Upper lobe of left lung (tissue), 4 donors: Measurements from ENCODE around the gene PTPRG.

Experiments
- CTCF ChIP-seq, 6 experiments: fragments of 450-650 bp in 4 of 6; fragments of 200-600 bp in 2 of 6; sonication (generic) in 2 of 6; IDR thresholded peaks; one replicate each; pipeline ENCODE4 v1.5.1; 2016 to 2019; ENCODE audit warnings: antibody characterized with exemption in 6 of 6
- EP300 ChIP-seq, 4 donors: sonication (generic); formaldehyde crosslinking; IDR thresholded peaks; one replicate each; pipeline ENCODE4 v1.5.1; 2017; ENCODE audit warnings: antibody characterized with exemption in 4 of 4, control low read depth in 2 of 4
- POLR2A ChIP-seq, 4 donors: fragments of 450-650 bp; IDR thresholded peaks; one replicate each; pipeline ENCODE4 v1.5.1; 2016 to 2017; ENCODE audit warnings: antibody characterized with exemption in 4 of 4, mild to moderate bottlenecking in 2 of 4
- POLR2AphosphoS5 ChIP-seq, 2 donors: sonication (generic); formaldehyde crosslinking; IDR thresholded peaks; one replicate each; pipeline ENCODE4 v1.5.1; 2017; ENCODE audit warnings: antibody characterized with exemption in 2 of 2

GRCh38 chr3:61889259-61889658 lies 327.9 kb downstream of the PTPRG start:
- no peak for TF ChIP-seq CTCF (IDR thresholded peaks at IDR 0.05)
- TF ChIP-seq POLR2A (IDR thresholded peaks at IDR 0.05) = no peak
- no peak for TF ChIP-seq POLR2AphosphoS5 (IDR thresholded peaks at IDR 0.05)
- no peak for TF ChIP-seq EP300 (IDR thresholded peaks at IDR 0.05)
